H1 (cell line): Measurements from ENCODE around the gene CPEB3. TPM values are rescaled to one million over a fixed set of nuclear protein-coding genes. Genes with fewer than 3 reads are reported as not detected.
A peak's percentile ranks its signal among the peaks of the same experiment; 100 is the strongest.

Experiments used
- ASH2L ChIP-seq: fragments of 200-600, 300-600 bp; sonication (generic); IDR thresholded peaks from one replicate; pipeline ENCODE4 v1.7.1; 2017; ENCODE audit warnings: low read length
- CHD2 ChIP-seq: IDR thresholded peaks from 2 replicates; pipeline ENCODE4 v1.6.1; 2012; ENCODE audit warnings: low read length, improper control_type of control experiment
- CREB1 ChIP-seq: IDR thresholded peaks from 2 replicates; pipeline ENCODE4 v1.6.1; 2012; ENCODE audit warnings: inconsistent platforms
- EGR1 ChIP-seq: IDR thresholded peaks from 2 replicates; pipeline ENCODE4 v1.6.1; 2011; ENCODE audit warnings: low read depth, low read length, borderline replicate concordance
- EP300 ChIP-seq, 2 experiments: IDR thresholded peaks; 1 replicate in 1 of 2; 2 replicates in 1 of 2; pipeline ENCODE4 v1.6.1; 2011 to 2012; ENCODE audit warnings: low read depth in 2 of 2, low read length in 2 of 2, mild to moderate bottlenecking in 2 of 2, borderline replicate concordance in 1 of 2, inconsistent platforms in 1 of 2, moderate library complexity in 1 of 2
- GABPA ChIP-seq: IDR thresholded peaks from 2 replicates; pipeline ENCODE4 v1.6.1; 2011; ENCODE audit warnings: mild to moderate bottlenecking, low read length, moderate library complexity, borderline replicate concordance; ENCODE audit not compliant: insufficient read depth
- GTF2F1 ChIP-seq: IDR thresholded peaks from 2 replicates; pipeline ENCODE4 v1.6.1; 2012; ENCODE audit warnings: low read depth, low read length, improper control_type of control experiment, borderline replicate concordance
- SIN3A ChIP-seq, 2 experiments: IDR thresholded peaks in 1 of 2; conservative IDR thresholded peaks in 1 of 2; 2 replicates each; pipeline ENCODE4 v1.6.1; 2011 to 2012; ENCODE audit warnings: low read length in 2 of 2, improper control_type of control experiment in 1 of 2, low read depth in 1 of 2, mild to moderate bottlenecking in 1 of 2
- TAF1 ChIP-seq: IDR thresholded peaks from 2 replicates; pipeline ENCODE4 v1.6.1; 2011; ENCODE audit warnings: mild to moderate bottlenecking, low read depth, low read length
- polyA plus RNA-seq, 7 experiments: library from polyadenylated mRNA; depleted of rRNA in 3 of 7; stranded (reverse) in 5 of 7; unstranded in 2 of 7; fragments of >200 nt in 5 of 7; fragments of 200-250 nt in 2 of 7; gene quantifications; 1 replicate in 5 of 7; 2 replicates in 1 of 7; 4 replicates in 1 of 7; pipeline versions ENCODE4 v1.2.1 to v1.2.3, GENCODE V29; 2011 to 2013; ENCODE audit warnings: missing spikeins in 2 of 7, mixed read lengths in 2 of 7
- total RNA-seq: library from RNA; stranded (reverse); fragmentation: NEBNext Ultra II Directional; extraction: Animal tissue kit (Norgen Biotek cat#: 25700); gene quantifications from 2 replicates; pipeline ENCODE4 v1.2.1, GENCODE V29; 2021
- TF ChIP-seq, protein P1 (sequence below): fragments of 300-600 bp; sonication (generic); IDR thresholded peaks from 2 replicates; pipeline ENCODE4 v1.7.1; 2012; ENCODE audit warnings: low read length, moderate library complexity, mild to moderate bottlenecking, inconsistent platforms; ENCODE audit not compliant: insufficient replicate concordance

The CPEB3 gene
- total and polyA plus RNA-seq, 2 of the 8 experiments (the other 6 are each of a cell fraction or from before 2014, with no cell fraction given) = 0.39 to 1.7 TPM

DNA sequence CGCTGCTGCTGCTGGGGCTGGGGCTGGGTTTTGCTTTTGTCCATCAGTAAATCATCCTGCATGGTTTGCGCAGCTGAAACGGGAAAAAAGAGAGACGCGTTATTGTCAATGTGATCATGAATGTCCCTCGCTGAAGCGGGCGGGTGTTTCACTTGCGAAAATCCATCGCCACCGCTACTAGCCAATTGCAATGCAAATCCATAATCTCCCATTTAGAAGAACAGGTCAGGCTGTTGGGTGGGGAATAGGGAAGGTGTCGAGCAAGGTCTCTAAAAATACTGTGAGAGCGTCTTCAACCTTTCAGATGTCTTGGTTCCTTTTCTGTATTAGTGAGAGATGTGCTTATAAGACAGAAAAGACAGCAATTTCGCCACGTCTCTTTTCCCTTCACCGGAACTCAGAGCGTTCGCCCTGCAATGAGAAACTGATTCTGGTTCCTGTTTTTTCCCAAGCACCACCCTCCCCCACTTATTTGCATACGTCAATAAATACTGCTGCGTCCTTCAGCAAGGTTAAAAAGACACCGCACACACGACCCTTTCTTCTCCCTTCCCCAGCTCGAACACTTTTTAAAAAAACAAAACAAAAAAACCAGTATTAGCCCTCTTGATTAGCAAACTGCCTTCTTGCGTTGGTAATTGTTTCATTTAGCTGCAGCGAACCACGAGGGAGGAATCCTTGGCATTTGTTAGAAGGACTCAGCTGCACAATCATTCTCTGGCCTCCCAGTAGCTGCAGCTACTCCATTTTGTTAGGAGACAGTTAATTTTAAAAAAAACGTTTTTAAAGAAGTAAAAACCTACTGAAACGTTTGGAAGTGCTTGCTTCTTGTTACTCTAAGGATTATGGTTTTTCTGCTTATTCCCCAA lies 50.4 kb downstream of the CPEB3 start (continued):
- TF ChIP-seq EP300 (IDR thresholded peaks at IDR 0.05; ENCODE audit: borderline replicate concordance in 1 of 2, low read depth in 2 of 2, low read length in 2 of 2) = no peak
- no peak for TF ChIP-seq TAF1
- no peak for TF ChIP-seq CHD2
- no peak for TF ChIP-seq EGR1
- peak; percentile 93 to 96 for TF ChIP-seq SIN3A (conservative IDR thresholded peaks at IDR 0.05 in 1 of 2, IDR thresholded peaks at IDR 0.05 in 1 of 2; ENCODE audit: low read depth in 1 of 2, low read length in 2 of 2)
- TF ChIP-seq, protein P1, sequence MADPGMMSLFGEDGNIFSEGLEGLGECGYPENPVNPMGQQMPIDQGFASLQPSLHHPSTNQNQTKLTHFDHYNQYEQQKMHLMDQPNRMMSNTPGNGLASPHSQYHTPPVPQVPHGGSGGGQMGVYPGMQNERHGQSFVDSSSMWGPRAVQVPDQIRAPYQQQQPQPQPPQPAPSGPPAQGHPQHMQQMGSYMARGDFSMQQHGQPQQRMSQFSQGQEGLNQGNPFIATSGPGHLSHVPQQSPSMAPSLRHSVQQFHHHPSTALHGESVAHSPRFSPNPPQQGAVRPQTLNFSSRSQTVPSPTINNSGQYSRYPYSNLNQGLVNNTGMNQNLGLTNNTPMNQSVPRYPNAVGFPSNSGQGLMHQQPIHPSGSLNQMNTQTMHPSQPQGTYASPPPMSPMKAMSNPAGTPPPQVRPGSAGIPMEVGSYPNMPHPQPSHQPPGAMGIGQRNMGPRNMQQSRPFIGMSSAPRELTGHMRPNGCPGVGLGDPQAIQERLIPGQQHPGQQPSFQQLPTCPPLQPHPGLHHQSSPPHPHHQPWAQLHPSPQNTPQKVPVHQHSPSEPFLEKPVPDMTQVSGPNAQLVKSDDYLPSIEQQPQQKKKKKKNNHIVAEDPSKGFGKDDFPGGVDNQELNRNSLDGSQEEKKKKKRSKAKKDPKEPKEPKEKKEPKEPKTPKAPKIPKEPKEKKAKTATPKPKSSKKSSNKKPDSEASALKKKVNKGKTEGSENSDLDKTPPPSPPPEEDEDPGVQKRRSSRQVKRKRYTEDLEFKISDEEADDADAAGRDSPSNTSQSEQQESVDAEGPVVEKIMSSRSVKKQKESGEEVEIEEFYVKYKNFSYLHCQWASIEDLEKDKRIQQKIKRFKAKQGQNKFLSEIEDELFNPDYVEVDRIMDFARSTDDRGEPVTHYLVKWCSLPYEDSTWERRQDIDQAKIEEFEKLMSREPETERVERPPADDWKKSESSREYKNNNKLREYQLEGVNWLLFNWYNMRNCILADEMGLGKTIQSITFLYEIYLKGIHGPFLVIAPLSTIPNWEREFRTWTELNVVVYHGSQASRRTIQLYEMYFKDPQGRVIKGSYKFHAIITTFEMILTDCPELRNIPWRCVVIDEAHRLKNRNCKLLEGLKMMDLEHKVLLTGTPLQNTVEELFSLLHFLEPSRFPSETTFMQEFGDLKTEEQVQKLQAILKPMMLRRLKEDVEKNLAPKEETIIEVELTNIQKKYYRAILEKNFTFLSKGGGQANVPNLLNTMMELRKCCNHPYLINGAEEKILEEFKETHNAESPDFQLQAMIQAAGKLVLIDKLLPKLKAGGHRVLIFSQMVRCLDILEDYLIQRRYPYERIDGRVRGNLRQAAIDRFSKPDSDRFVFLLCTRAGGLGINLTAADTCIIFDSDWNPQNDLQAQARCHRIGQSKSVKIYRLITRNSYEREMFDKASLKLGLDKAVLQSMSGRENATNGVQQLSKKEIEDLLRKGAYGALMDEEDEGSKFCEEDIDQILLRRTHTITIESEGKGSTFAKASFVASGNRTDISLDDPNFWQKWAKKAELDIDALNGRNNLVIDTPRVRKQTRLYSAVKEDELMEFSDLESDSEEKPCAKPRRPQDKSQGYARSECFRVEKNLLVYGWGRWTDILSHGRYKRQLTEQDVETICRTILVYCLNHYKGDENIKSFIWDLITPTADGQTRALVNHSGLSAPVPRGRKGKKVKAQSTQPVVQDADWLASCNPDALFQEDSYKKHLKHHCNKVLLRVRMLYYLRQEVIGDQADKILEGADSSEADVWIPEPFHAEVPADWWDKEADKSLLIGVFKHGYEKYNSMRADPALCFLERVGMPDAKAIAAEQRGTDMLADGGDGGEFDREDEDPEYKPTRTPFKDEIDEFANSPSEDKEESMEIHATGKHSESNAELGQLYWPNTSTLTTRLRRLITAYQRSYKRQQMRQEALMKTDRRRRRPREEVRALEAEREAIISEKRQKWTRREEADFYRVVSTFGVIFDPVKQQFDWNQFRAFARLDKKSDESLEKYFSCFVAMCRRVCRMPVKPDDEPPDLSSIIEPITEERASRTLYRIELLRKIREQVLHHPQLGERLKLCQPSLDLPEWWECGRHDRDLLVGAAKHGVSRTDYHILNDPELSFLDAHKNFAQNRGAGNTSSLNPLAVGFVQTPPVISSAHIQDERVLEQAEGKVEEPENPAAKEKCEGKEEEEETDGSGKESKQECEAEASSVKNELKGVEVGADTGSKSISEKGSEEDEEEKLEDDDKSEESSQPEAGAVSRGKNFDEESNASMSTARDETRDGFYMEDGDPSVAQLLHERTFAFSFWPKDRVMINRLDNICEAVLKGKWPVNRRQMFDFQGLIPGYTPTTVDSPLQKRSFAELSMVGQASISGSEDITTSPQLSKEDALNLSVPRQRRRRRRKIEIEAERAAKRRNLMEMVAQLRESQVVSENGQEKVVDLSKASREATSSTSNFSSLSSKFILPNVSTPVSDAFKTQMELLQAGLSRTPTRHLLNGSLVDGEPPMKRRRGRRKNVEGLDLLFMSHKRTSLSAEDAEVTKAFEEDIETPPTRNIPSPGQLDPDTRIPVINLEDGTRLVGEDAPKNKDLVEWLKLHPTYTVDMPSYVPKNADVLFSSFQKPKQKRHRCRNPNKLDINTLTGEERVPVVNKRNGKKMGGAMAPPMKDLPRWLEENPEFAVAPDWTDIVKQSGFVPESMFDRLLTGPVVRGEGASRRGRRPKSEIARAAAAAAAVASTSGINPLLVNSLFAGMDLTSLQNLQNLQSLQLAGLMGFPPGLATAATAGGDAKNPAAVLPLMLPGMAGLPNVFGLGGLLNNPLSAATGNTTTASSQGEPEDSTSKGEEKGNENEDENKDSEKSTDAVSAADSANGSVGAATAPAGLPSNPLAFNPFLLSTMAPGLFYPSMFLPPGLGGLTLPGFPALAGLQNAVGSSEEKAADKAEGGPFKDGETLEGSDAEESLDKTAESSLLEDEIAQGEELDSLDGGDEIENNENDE = no peak
- TF ChIP-seq GTF2F1 = no peak
- TF ChIP-seq GABPA = 0 out of 2 replicates have a peak, but pooled peaks have one; percentile 45
- peak; percentile 83 for TF ChIP-seq ASH2L
- no peak for TF ChIP-seq CREB1
